NT2/D1 (cell line): ENCODE measurements around the gene GPR162.
"Not testable (repeated sequence)": the region's sequence is repeated elsewhere in the genome, so short reads cannot be mapped to it uniquely, and the experiment has no call there.

Source experiments
- SUZ12 ChIP-seq: IDR thresholded peaks from 2 replicates; pipeline ENCODE4 v1.6.1; 2011; ENCODE audit not compliant: insufficient read length, insufficient read depth; ENCODE audit errors: extremely low read depth
- YY1 ChIP-seq: IDR thresholded peaks from 2 replicates; pipeline ENCODE4 v1.6.1; 2011; ENCODE audit not compliant: insufficient read length, insufficient read depth

- TF ChIP-seq SUZ12, YY1: not testable (repeated sequence)
These were observed 48.7 kb downstream of the GPR162 start for GRCh38 chr12:6870304-6870703.
